ENCODE measurements around the gene APLNR. TPM values are rescaled to one million over a fixed set of nuclear protein-coding genes. Genes with fewer than 3 reads are reported as not detected.

Gene APLNR
- total RNA-seq, 2 donors from 2014 or later: not detected

GRCh38 chr11:57191311-57192219, 45.5 kb downstream of the APLNR start:
- H3K4me1 Mint-ChIP-seq: no peaks in the 10 kb centered on the region
- no peak for ATAC-seq (replicated peaks)
- no peaks in the 10 kb centered on the region for H3K9me3 Mint-ChIP-seq
- peaks cover 16% of the 10 kb centered on the region for H3K27me3 Mint-ChIP-seq
- no peak overlapping the region for H3K27ac Mint-ChIP-seq
- no peak overlapping the region for H3K4me3 Mint-ChIP-seq
- no peaks in the 10 kb centered on the region for H3K36me3 Mint-ChIP-seq (ENCODE audit: low read depth)

DNA sequence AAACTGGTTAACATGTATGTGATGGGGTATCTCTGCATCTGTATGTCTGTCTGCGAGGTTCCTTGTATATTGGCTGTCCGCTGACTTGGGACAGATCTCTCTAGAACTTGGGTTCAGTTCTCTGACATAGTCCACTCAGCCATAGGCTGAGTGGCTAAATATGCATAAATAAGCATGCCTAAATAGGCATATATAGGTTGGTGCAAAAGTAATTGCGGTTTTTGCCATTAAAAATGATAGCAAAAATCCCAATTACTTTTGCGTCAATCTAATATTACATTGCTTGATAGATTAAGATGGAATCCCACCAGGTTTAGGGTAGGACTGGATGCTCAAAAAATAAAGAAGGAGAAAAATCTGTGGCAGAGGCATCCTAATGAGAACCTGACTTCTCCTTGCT, 46.5 kb downstream of the APLNR start:
- Mint-ChIP-seq H3K4me1 (no peaks in the 10 kb centered on the region), H3K9me3 (no peaks in the 10 kb centered on the region), H3K27ac (no peak overlapping the region), H3K4me3 (no peak overlapping the region), H3K27me3 (peaks cover 7% of the 10 kb centered on the region), H3K36me3 (ENCODE audit: low read depth) (no peaks in the 10 kb centered on the region)
- no peak for ATAC-seq (replicated peaks)

Other genes starting within 250 kb of the APLNR start
- gene OR5AK2, start 248.3 kb downstream of the APLNR start, total RNA-seq: not detected
- not detected for gene LRRC55, start 55.3 kb downstream of the APLNR start, total RNA-seq
- gene TNKS1BP1, start 87.7 kb upstream of the APLNR start, total RNA-seq: 10 to 100 TPM in 1 of 2 donors, 1 to 10 TPM in 1; 4.1 to 13.6 TPM
- gene SSRP1, start 98.6 kb upstream of the APLNR start, total RNA-seq: 100 to 1,000 TPM in 1 of 2 donors, 10 to 100 TPM in 1; 92.1 to 171 TPM
- not detected for gene P2RX3, start 101.1 kb upstream of the APLNR start, total RNA-seq
- not detected for gene PRG3, start 143.9 kb upstream of the APLNR start, total RNA-seq
- gene PRG2, start 153.4 kb upstream of the APLNR start, total RNA-seq: 1 to 10 TPM; 2.2 to 6.2 TPM
- 100 to 1,000 TPM; 346 to 386 TPM for gene SLC43A3, start 189.9 kb upstream of the APLNR start, total RNA-seq
- gene RTN4RL2, start 223.3 kb upstream of the APLNR start, total RNA-seq: under 1 TPM; 0.22 to 0.82 TPM

Data from activated T-helper 17 cell treated with anti-CD3 and anti-CD28 coated beads, Interleukin-2, amount 50 U/mL, for 72 hours (primary cell).